ENCODE measurements around the gene GIT1.

- TF ChIP-seq ZNF362 (CRISPR knock-in tag; IDR thresholded peaks at IDR 0.05; ENCODE audit: borderline replicate concordance), result no peak
- TF ChIP-seq ZNF17 (CRISPR knock-in tag; IDR thresholded peaks at IDR 0.05), result no peak
- no peak for TF ChIP-seq ARID2 (CRISPR knock-in tag; IDR thresholded peaks at IDR 0.05; ENCODE audit: borderline replicate concordance)
- TF ChIP-seq SP2 (CRISPR knock-in tag; IDR thresholded peaks at IDR 0.05), result no peak
- TF ChIP-seq ZBTB10 (CRISPR knock-in tag; IDR thresholded peaks at IDR 0.05; ENCODE audit: borderline replicate concordance), result no peak
- no peak for TF ChIP-seq RBFOX2 (IDR thresholded peaks at IDR 0.05; ENCODE audit: low read depth, low read length)
Measured at GRCh38 chr17:29623283-29623647, 33.8 kb upstream of the GIT1 start.
